Adrenal gland (tissue), 5 donors: ENCODE measurements around the gene CPM.

ENCODE experiments used
- CTCF ChIP-seq, 6 experiments: fragments of 450-650 bp in 4 of 6; fragments of 200-600 bp in 2 of 6; sonication (generic) in 1 of 6; IDR thresholded peaks; 1 replicate in 5 of 6; 2 replicates in 1 of 6; pipeline versions ENCODE4 v1.5.1 to v1.8.0; 2016 to 2021; ENCODE audit warnings: antibody characterized with exemption in 6 of 6, mild to moderate bottlenecking in 2 of 6, moderate library complexity in 1 of 6
- POLR2A ChIP-seq, 2 donors: fragments of 450-650 bp; IDR thresholded peaks; one replicate each; pipeline ENCODE4 v1.6.1; 2017; ENCODE audit warnings: antibody characterized with exemption in 2 of 2, mild to moderate bottlenecking in 2 of 2, moderate library complexity in 1 of 2
- donor health status: DM: no; HTN: no; CAD: no.

GRCh38 chr12:68953536-68953935 lies 20.6 kb upstream of the CPM start:
- TF ChIP-seq CTCF (IDR thresholded peaks at IDR 0.05), result no peak
- TF ChIP-seq POLR2A (IDR thresholded peaks at IDR 0.05), result no peak
